ENCODE results near the gene RALGPS1.

The RALGPS1 gene

GRCh38 chr9:127078336-127078735, 163.8 kb downstream of the RALGPS1 start:
- H3K4me3 ChIP-seq (ENCODE audit: low read depth, low read length), result no peak overlapping the region
- TF ChIP-seq MYC (IDR thresholded peaks at IDR 0.05; ENCODE audit: low read depth, low read length), result no peak
- no peak for TF ChIP-seq MAX (IDR thresholded peaks at IDR 0.05; ENCODE audit: low read depth, low read length)
- no peak for TF ChIP-seq POLR2A (IDR thresholded peaks at IDR 0.05; ENCODE audit: extremely low read depth, insufficient read length)
- no peak for TF ChIP-seq CTCF (IDR thresholded peaks at IDR 0.05; ENCODE audit: low read depth, low read length)
- no peak for DNase-seq (ENCODE audit: low read depth)

GRCh38 chr9:127078988-127079387, 164.4 kb downstream of the RALGPS1 start:
- no peak for TF ChIP-seq MAX (IDR thresholded peaks at IDR 0.05; ENCODE audit: low read depth, low read length)
- no peak for TF ChIP-seq CTCF (IDR thresholded peaks at IDR 0.05; ENCODE audit: low read depth, low read length)
- TF ChIP-seq POLR2A (IDR thresholded peaks at IDR 0.05; ENCODE audit: extremely low read depth, insufficient read length), result no peak
- no peak for TF ChIP-seq MYC (IDR thresholded peaks at IDR 0.05; ENCODE audit: low read depth, low read length)
- H3K4me3 ChIP-seq (ENCODE audit: low read depth, low read length), result no peak overlapping the region
- DNase-seq (ENCODE audit: low read depth), result no peak

- DNase-seq (ENCODE audit: low read depth), result no peak
- TF ChIP-seq POLR2A (IDR thresholded peaks at IDR 0.05; ENCODE audit: extremely low read depth, insufficient read length) (no peak), CTCF (IDR thresholded peaks at IDR 0.05; ENCODE audit: low read depth, low read length) (no peak)
- H3K4me3 ChIP-seq (ENCODE audit: low read depth, low read length), result no peak overlapping the region
Measured at GRCh38 chr9:127079446-127080140, 165.0 kb downstream of the RALGPS1 start.

- H3K4me3 ChIP-seq (ENCODE audit: low read depth, low read length), result no peak overlapping the region
- TF ChIP-seq MAX (IDR thresholded peaks at IDR 0.05; ENCODE audit: low read depth, low read length), result no peak
- no peak for TF ChIP-seq MYC (IDR thresholded peaks at IDR 0.05; ENCODE audit: low read depth, low read length)
- TF ChIP-seq POLR2A (IDR thresholded peaks at IDR 0.05; ENCODE audit: extremely low read depth, insufficient read length), result no peak
- no peak for TF ChIP-seq CTCF (IDR thresholded peaks at IDR 0.05; ENCODE audit: low read depth, low read length)
- no peak for DNase-seq (ENCODE audit: low read depth)
Measured at GRCh38 chr9:127081250-127082185, 166.9 kb downstream of the RALGPS1 start.

GRCh38 chr9:127083138-127083980, 168.8 kb downstream of the RALGPS1 start:
- DNase-seq (ENCODE audit: low read depth), result no peak
- no peak for TF ChIP-seq MAX (IDR thresholded peaks at IDR 0.05; ENCODE audit: low read depth, low read length)
- TF ChIP-seq MYC (IDR thresholded peaks at IDR 0.05; ENCODE audit: low read depth, low read length), result no peak
- H3K4me3 ChIP-seq (ENCODE audit: low read depth, low read length), result no peak overlapping the region
